Hypothalamus (tissue), 51 donors: ENCODE measurements around the gene FBF1.
A peak's percentile ranks its signal among the peaks of the same experiment; 100 is the strongest.

Experiments used
- DNase-seq, 51 donors: peaks; one replicate each; lab custom pipeline; 2025; lab: John Stamatoyannopoulos, UW

The FBF1 gene

GRCh38 chr17:75917141-75917916 lies 23.5 kb downstream of the FBF1 start:
- no peak for DNase-seq

- no peak for DNase-seq
These were observed 25.6 kb downstream of the FBF1 start for GRCh38 chr17:75915268-75915667.

DNA sequence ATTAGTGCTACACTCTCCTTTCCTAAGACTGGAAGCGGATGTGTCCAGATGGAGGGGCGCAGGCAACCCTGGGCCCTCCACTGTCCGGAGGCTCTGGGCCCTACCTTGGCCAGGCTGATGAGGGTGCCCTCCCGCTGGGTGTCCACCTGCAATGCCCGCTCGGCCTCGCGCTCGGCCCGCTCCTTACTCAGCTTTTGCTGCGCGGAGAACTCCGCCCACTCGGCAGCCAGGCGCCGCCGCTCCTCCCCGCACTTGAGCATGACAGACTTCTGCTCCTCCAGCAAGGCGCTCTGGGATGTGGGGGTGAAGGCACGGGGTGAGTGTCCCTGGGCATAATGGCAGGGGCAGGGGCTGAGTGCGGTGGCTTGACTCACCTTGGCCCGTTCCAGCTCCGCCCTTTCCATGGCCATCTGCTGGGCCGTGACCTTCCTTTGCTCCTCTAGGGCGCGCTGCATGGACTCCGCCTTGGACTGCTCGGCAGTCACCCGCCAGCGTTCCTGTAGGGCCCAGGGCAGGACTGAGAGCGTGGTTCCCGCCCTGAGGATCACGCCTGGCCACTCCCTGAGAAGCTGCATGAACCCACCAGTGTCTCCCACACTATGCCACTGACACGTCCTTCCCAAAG lies 26.1 kb downstream of the FBF1 start:
- DNase-seq = no peak

DNA sequence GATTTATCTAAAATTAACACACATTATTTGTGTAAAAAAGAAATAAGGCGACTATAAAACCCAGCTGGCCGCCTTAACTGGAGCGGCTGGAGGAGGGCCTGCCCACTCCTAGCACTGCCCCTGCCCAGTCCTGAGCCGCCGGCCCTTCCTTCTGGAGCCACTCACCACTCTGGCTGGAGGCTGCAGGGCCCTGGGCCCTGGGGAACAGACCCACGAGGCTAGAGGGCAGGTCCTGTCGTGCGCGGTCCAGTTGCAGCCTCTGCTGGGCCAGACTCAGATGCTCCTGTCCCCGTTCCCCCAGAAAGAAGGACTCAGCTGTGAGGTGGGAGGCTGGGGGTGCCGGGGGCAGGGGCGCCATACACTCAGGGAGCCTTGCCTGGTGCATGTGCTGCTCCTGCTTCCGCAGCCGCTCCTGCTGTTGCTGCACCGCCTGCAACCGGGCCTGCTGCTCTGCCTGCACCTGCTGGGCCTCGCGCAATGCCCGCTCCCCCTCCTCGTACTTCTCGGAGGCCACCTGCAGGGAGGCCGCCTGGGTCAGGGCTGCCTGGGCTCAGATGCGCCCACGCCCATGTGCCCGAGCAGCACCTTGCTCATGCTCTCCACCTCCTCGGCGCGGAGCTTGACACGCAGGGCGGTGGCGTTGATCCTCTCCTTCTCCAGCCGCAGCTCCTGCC lies 27.2 kb downstream of the FBF1 start:
- no peak for DNase-seq

DNA sequence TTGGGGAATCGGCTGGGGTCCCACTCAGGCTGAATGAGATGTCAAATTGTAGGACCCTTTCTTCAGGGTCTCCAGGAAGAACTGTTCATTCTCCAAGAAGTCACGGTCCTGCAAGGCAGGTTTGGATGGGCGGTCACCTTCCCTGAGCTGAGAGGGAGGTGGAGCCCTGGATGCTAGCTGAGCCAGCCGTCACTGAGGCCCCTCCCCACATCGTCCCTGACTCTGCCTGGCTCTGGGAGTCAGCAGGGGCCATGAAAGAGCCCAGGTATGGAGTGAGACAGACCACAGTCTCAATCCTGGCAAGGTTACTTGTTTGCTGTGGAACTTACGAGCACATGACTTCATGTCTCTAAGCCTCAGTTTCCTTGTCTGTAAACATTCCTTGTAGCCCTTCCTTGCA lies 30.1 kb downstream of the FBF1 start:
- no peak for DNase-seq

- DNase-seq = peak in 2 of 51 donors; percentile 22 to 46
These were observed 31.0 kb downstream of the FBF1 start for GRCh38 chr17:75909812-75910274.

DNA sequence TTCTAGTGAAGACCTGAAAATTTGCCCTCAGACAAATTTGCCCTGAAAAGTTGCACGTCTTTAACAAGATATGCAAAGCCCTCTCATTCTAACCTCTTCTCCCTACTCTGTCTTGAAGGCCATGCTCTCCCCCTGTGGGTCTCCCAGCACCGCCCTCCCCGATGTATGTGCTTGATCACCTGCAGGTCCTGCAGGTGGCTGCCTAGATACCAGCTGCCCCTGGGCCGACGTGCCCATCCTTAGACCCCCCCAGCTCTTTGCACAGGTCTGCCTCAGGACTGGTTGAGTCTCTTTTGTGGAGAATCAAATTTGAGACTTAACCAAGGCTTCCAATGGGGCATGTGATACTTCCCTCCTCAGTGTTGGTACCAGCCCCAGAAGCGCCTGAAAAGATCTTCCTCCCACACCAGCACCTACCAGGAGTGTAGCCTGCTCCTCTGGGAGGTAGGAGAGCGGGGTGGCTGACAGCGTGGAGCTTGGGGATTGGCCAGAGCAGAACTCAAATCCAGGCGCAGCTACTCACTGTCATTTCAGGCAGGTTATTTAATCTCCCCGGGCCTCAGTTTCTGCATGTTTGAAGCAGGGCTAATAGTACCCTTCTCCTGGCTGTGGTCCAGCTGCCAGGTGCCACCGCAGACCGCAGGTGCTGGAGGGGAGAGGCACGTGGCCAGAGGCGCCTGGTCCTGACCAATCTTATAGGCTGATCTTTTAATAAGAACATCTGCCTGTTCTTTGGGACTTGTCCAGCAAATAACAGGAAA lies 31.6 kb downstream of the FBF1 start:
- no peak for DNase-seq

DNA sequence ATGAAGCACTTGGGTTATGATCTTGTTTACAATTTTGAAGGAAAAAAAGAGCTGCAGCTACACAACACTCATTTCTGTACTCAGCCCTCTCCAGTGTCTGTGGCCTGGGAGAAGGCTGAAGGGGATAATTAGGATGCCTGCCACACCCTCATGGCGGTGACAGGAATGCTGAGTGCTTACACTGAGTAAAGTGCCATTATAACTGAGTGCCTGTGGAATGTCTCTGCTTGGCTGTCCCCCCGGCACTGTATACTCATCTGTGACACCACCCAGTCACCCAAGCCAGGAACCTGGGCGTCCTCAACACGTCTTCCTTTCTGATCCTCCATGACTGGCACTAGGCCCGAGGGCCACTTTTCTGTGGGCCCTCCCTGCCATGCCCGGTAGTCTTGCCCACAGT lies 32.6 kb downstream of the FBF1 start:
- peak in 3 of 51 donors; percentile 4 to 23 (median 19) for DNase-seq

DNA sequence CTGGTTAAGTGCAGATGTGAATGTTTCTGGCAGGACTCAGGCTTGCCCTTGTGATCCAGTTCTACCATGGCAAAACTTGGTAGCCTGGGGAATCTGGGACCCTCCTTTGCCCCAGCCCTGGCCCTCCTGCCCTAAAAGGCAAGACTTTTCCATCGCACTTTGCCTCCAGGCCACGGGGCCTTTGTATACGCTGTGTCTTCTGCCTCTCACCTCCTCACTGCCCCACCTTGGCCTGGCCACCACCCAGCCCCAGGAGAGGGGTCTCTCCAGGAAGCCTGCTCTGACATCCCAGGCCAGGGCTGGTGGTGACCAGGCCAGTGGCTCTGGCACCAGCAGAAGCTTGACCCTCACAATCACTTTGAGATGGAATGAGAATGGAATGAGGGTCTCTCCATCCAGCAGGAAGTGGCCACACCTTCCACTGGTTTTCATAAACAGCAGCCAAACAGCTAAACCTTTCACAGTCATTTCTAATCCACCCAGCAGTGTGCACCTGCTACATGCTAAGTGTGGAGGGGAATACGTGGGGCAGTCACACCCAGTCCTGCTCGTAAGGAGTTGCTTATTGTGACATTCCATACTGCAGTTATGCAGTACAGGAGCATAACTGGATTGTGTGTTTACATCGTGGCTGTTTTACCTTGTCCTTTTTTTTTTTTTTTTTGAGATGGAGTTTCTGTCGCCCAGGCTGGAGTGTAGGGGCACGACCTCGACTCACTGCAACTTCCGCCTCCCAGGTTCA lies 34.5 kb downstream of the FBF1 start:
- DNase-seq = no peak

DNA sequence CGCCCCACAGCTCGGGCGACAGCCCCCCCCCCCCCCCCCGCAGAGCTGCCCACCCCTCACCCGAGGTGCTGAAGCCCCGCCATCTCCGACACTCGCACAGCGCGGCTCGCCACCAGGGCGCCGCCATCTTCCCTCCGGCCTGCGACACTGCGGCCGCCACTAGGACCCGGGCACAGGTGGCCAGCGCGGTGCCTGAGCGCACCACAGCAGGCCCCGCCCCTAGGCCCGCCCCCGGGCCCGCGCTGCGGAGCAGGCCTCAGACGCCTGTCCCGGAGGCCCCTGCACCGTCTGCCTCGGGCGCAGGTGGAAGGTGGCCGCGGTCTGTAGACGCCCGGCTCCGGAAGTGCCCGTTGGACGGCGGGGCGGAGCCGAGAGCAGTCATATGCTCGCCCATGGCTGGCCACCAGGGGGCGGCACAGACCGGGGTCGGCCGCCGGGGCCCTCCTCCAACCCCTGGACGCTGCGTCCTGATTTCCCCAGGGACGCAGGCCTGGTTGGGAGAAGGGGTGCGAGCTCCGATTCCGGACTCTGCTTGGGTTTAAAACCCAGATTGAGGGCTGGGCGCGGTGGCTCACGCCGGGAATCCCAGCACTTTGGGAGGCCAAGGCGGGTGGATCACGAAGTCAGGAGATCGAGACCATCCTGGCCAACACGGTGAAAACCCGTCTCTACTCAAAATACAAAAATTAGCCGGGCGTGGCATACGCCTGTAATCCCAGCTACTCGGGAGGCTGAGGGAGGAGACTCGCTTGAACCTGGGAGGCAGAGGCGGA lies 35.9 kb downstream of the FBF1 start, which contains the start of gene MRPL38:
Gene MRPL38, minus strand, starts transcription at position 136 of the 773 bp plus-strand sequence. Its CDS starts 9 bp downstream, at position 127.
- DNase-seq = peak; percentile 33 to 98 (median 85)

- no peak for DNase-seq
These were observed 38.4 kb downstream of the FBF1 start for GRCh38 chr17:75902406-75902805.

DNA sequence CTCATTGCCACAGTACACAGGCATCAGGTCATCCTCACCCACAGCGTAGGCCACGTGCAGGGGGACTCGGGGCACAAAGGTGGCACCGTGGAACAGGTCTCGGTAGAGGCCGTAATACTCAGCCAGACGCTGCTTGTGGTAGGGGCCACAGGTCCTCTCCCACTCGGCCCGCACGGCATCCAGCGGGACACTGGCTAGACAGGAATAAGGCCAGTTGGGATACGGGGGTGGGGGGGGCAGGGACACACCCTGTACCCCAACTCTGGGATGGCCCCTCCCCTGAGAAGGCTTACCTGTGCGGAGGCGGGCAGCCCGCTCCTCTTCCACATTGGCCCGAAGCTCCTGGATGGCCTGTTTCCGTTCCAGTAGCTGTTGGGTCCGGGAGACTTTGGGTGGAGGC lies 39.1 kb downstream of the FBF1 start:
- DNase-seq = no peak

DNA sequence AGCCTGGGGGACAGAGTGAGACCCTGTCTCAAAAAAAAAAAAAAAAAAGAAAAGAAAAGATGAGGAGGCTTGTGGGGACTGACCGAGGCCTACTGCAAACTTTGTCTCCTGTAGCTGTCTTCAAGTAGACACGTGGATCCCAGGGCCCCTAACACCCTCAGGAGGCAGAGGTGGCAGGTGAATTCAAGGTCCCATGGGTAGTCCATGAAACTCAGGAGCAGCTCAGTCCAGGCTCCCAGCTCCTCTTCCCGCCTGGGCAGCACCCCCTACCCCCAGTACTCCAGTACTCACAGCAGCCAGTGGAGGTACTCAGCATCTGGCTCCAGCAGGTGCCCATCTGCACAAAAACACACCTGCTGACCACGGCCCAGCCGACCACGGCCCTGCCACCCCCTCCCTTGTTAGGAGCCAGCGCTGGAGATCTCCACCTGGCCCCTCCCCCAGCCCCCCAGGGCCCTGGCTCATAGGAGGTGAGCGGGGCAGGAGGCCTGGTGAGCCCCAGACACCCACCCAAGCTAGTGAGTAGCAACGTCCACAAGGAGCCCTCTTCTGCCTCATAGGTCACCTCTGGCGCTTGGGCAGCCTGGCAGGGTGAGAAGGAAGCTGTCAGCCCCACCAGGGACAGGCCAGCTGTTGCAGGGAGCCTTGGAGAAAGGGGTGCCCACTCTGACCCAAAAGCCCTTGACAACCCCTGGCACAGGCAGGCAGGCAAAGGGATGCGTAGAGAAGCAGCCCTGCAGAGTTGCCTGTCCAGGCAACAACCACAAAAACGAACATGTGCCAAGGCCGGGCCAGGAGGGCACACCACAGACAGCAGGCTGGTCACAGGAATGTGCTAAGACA lies 39.9 kb downstream of the FBF1 start:
- DNase-seq = no peak

- no peak for DNase-seq
These were observed 40.9 kb downstream of the FBF1 start for GRCh38 chr17:75899767-75900468.

DNA sequence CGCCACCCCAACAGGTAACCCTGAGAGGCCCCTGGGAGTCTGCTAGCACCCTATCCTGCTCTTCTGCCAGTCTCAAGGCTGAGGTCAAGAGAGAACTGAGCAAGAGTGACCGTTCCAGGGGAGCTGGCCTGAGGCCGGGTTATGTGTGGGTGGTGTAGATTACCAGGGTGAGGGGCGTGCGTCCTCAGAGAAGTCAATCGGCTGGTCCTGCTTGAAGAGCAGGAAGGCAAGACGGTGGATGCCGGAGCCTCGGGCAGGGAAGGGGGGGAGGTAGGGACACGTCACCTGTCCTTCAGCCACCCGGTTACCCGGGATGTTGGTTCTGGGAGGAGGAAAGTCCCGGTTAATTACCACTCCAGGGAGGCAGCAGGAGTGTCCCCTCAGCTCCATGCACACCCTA lies 41.5 kb downstream of the FBF1 start:
- DNase-seq = no peak

DNA sequence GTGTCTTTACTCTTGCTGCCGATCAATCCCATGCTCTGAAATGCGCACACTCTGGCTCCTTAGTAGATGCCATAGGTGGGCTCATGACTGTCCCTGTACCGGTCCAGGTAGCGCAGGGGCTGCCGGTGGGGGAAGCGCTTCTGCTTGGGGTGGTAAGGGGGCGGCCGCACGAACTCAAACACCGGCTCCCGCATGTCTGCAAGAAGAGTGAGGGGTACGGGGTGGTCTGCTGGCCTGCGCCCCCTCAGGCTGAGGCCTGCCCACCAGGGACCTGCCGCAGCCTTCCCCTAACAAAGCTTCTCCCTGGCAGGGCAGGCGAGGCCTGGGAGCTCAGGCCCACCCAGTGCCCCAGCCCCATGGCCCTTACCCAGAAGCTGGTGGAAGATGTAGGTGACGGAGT lies 42.1 kb downstream of the FBF1 start:
- DNase-seq = no peak

- DNase-seq = no peak
These were observed 42.8 kb downstream of the FBF1 start for GRCh38 chr17:75898065-75898464.
